Mesothelial cell of epicardium (in vitro differentiated cells): ENCODE measurements around the gene GGA1. TPM values are rescaled to one million over a fixed set of nuclear protein-coding genes. Genes with fewer than 3 reads are reported as not detected.

Experiments
- DNase-seq, 2 experiments: peaks; one replicate each; pipeline ENCODE4 v3.0.0; 2021; ENCODE audit warnings: low spot score in 2 of 2; ENCODE audit not compliant: unreplicated experiment in 2 of 2
- H3K27ac Mint-ChIP-seq: 2 replicates; pipeline ENCODE4 v1.8.0; 2021; ENCODE audit warnings: mixed read lengths
- H3K27me3 Mint-ChIP-seq: 2 replicates; pipeline ENCODE4 v1.8.0; 2021; ENCODE audit warnings: low read depth, mixed read lengths
- H3K36me3 Mint-ChIP-seq: 2 replicates; pipeline ENCODE4 v1.8.0; 2021; ENCODE audit warnings: mixed read lengths
- H3K4me1 Mint-ChIP-seq: 2 replicates; pipeline ENCODE4 v1.8.0; 2021; ENCODE audit warnings: mixed read lengths
- H3K4me3 Mint-ChIP-seq: 2 replicates; pipeline ENCODE4 v1.8.0; 2021; ENCODE audit warnings: mild to moderate bottlenecking, moderate library complexity, mixed read lengths
- H3K9me3 Mint-ChIP-seq: 2 replicates; pipeline ENCODE4 v1.8.0; 2021; ENCODE audit warnings: mixed read lengths
- total RNA-seq: library from RNA; stranded (reverse); gene quantifications from 3 replicates; pipeline ENCODE4 v1.2.1, GENCODE V29; 2021
- TF ChIP-seq, protein P1 (sequence below): fragments of 200-600 bp; sonication (generic); IDR thresholded peaks from one replicate; pipeline ENCODE4 v1.5.0; 2021; ENCODE audit warnings: antibody characterized with exemption; ENCODE audit not compliant: unreplicated experiment

GGA1 gene
- total RNA-seq, 1 donor from 2014 or later, result 107 TPM

DNA sequence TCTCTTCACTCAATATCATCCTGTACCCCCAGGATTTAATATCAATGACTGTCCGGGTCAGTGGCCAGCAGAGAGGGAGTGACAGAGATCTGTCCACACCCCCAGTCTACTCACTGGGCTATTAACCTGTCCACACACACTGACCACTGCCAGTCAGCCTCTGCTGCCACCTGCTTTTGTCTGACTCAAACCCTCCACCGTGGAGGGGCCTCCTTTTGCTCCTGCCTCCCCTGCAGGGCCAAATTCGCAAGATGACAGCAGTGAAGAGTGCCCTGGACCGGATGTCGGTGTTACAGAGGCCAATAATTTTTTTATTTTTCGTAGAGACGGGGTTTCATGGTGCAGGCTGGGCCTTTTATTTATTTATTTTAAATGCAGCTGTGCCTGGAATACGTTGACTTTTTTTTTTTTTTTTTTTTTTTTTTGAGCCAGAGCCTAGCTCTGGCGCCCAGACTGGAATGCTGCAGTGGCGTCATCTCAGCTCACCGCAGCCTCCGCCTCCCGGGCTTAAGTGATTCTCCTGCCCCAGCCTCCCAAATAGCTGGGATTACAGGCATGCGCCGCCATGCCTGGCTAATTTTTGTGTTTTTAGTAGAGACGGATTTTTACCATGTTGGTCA is 55.0 kb downstream of the GGA1 start:
- Mint-ChIP-seq H3K4me1 (peaks cover 31% of the 10 kb centered on the region), H3K36me3 (peaks cover 7% of the 10 kb centered on the region), H3K27me3 (no peaks in the 10 kb centered on the region), H3K9me3 (no peaks in the 10 kb centered on the region), H3K27ac (no peak overlapping the region), H3K4me3 (no peak overlapping the region)
- TF ChIP-seq, protein P1, sequence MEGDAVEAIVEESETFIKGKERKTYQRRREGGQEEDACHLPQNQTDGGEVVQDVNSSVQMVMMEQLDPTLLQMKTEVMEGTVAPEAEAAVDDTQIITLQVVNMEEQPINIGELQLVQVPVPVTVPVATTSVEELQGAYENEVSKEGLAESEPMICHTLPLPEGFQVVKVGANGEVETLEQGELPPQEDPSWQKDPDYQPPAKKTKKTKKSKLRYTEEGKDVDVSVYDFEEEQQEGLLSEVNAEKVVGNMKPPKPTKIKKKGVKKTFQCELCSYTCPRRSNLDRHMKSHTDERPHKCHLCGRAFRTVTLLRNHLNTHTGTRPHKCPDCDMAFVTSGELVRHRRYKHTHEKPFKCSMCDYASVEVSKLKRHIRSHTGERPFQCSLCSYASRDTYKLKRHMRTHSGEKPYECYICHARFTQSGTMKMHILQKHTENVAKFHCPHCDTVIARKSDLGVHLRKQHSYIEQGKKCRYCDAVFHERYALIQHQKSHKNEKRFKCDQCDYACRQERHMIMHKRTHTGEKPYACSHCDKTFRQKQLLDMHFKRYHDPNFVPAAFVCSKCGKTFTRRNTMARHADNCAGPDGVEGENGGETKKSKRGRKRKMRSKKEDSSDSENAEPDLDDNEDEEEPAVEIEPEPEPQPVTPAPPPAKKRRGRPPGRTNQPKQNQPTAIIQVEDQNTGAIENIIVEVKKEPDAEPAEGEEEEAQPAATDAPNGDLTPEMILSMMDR, result no peak
- no peak for DNase-seq

DNA sequence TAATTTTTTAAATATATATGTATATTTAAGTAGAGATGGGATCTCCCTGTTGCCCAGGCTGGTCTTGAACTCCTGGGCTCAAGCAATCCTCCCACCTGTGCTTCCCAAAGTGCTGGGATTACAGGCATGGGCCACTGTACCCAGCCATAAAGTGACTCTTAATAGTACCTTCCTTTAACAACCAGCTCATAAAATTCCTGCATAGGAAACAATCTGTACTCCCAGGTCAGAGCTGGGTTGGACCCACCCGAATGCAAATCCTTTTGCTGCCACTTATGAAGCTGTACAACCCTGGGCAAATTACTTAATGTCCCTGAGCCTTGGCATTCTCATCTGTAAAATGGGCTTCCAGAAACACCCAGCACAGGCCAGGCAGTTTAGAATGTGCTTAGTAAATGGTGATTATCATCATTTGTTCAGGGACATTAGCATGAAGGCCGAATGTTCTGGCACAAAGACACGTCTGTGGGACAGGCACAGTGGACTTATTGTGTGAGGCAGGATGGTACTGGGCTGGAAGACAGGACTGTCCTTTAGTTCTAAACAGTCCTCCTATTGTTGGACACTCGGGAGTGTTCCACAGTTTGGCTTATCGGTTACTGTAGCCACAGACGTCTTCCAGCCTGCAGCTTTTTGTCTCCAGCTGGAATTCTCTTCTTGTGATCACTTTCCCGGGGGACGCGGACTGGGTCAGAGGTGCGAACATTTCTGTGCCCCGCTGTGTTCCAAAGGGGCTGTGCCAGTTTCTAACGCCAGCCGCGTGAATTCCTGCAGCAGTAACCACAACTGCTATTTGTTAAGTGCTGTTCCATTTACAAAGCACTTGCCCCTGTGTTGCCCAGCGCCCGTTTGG is 55.8 kb downstream of the GGA1 start:
- TF ChIP-seq, protein P1, result no peak
- no peak overlapping the region for H3K27ac Mint-ChIP-seq

DNA sequence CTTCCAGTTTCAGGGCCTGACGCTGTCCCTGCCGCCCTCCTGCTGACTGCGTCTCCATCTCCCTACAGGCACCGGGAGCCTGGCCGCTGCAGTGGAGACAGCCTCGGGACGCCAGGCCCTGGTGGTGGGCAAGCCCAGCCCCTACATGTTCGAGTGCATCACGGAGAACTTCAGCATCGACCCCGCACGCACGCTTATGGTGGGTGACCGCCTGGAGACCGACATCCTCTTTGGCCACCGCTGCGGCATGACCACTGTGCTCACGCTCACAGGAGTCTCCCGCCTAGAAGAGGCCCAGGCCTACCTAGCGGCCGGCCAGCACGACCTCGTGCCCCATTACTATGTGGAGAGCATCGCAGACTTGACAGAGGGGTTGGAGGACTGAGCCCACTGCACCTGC is 56.9 kb downstream of the GGA1 start:
- H3K36me3 Mint-ChIP-seq, result peaks cover 7% of the 10 kb centered on the region
- peaks cover 17% of the 10 kb centered on the region for H3K4me1 Mint-ChIP-seq
- TF ChIP-seq, protein P1, result no peak
- no peaks in the 10 kb centered on the region for H3K9me3 Mint-ChIP-seq
- H3K27ac Mint-ChIP-seq, result no peak overlapping the region
- H3K27me3 Mint-ChIP-seq, result no peaks in the 10 kb centered on the region
- DNase-seq, result no peak
- no peak overlapping the region for H3K4me3 Mint-ChIP-seq

More for the DNA sequence above, 55.8 kb downstream of the GGA1 start:
- Mint-ChIP-seq H3K27me3 (no peaks in the 10 kb centered on the region), H3K4me3 (no peak overlapping the region), H3K36me3 (peaks cover 7% of the 10 kb centered on the region), H3K4me1 (peaks cover 27% of the 10 kb centered on the region), H3K9me3 (no peaks in the 10 kb centered on the region)
- no peak for DNase-seq

DNA sequence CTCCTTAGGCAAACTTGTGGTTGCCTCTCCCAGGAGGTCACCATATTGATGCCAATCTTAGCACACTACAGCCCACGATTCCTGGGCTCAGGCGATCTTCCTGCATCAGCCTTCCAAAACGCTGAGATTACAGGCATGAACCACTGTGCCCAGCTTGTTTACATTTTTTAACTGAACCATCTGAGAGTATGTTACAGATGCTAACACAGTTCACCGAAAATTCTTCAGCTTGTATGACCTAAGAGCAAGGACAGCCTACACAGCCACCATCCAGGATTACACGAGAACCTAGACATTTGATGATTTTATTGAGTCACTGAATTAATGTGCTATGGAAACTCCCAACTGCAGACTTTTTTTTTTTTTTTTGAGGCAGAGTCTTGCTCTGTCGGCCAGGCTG is 61.0 kb downstream of the GGA1 start:
- Mint-ChIP-seq H3K9me3 (no peaks in the 10 kb centered on the region), H3K36me3 (peaks cover 7% of the 10 kb centered on the region), H3K27me3 (no peaks in the 10 kb centered on the region), H3K4me3 (no peak overlapping the region), H3K4me1 (peaks cover 2% of the 10 kb centered on the region), H3K27ac (no peak overlapping the region)
- DNase-seq, result no peak
- TF ChIP-seq, protein P1, result no peak

DNA sequence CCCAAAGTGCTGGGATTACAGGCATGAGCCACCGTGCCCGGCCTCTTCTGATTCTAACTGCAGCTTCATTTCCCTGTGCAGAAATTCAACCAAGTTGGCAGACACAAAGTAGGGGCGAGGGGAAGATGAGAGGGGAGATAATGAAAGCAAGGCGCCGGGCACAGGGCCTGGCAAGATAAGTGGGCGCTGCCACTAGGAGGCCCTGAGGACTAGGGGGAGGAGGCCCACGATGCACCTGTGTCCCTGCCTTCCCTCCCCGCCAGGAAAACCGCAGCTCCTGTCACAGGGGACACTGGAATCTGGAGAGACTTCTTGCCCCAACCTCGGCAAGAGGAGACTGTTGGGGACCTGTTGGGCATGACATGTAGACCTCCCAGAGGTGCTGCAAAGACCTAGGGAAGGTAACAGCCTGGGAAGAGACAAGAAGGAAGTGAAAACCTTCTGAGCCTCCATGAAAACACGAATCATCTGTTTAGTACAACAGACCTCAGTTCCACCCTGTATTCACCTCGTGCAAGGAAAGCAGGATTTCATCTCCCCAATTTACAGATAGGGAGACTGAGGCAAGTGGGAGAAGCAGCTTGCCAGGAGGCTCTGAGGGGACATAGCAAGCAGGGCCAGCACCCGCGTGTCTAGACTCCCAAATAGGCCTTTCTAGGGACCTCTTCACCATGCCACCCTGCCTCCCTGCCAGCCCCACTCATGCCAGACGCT is 63.7 kb downstream of the GGA1 start:
- Mint-ChIP-seq H3K9me3 (no peaks in the 10 kb centered on the region), H3K27me3 (no peaks in the 10 kb centered on the region), H3K4me1 (peaks cover 19% of the 10 kb centered on the region), H3K36me3 (no peaks in the 10 kb centered on the region), H3K4me3 (no peak overlapping the region), H3K27ac (no peak overlapping the region)
- TF ChIP-seq, protein P1, result no peak
- no peak for DNase-seq
